ENCODE measurements around the gene GATA3.

The GATA3 gene

DNA sequence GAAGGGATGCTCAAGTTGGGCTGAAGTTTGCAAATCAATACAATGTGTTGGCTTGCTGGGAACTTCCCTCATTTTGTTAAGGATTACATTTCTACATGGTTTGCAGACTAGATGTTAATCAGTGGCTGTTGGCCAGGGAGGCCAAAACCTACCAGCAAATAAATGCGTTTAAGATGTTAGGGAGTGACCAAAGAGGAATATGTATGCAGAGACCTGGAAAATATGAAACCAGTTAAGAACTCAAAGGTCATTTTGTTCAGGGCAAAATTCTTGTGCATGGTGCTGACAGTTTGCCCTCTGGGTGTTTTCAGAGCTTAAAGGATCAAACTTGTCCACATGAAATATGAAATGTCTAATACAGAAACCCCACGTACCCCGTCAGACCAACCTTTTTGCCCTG is 30.3 kb downstream of the GATA3 start:
- Histone ChIP-seq H3K4me1 (ENCODE audit: control insufficient read depth, insufficient read depth, low read length, unreplicated experiment) (no peaks in the 10 kb centered on the region), H3K27me3 (ENCODE audit: insufficient read depth, low read length) (peaks cover 38% of the 10 kb centered on the region), H3K79me2 (ENCODE audit: control insufficient read depth, insufficient read depth, low read length, unreplicated experiment) (no peaks in the 10 kb centered on the region), H3K27ac (ENCODE audit: low read depth, low read length) (no peak overlapping the region), H3K36me3 (ENCODE audit: insufficient read depth, low read length) (no peaks in the 10 kb centered on the region), H3K4me3 (ENCODE audit: low read depth, low read length) (no peak overlapping the region), H2AFZ (ENCODE audit: low read length, unreplicated experiment) (no peak overlapping the region)

- no peaks in the 10 kb centered on the region for H3K36me3 ChIP-seq (ENCODE audit: insufficient read depth, low read length)
- no peak overlapping the region for H2AFZ ChIP-seq (ENCODE audit: low read length, unreplicated experiment)
- H3K27ac ChIP-seq (ENCODE audit: low read depth, low read length) = no peak overlapping the region
- no peaks in the 10 kb centered on the region for H3K79me2 ChIP-seq (ENCODE audit: control insufficient read depth, insufficient read depth, low read length, unreplicated experiment)
- no peaks in the 10 kb centered on the region for H3K4me1 ChIP-seq (ENCODE audit: control insufficient read depth, insufficient read depth, low read length, unreplicated experiment)
- peaks cover 38% of the 10 kb centered on the region for H3K27me3 ChIP-seq (ENCODE audit: insufficient read depth, low read length)
- no peak overlapping the region for H3K4me3 ChIP-seq (ENCODE audit: low read depth, low read length)
Observed at GRCh38 chr10:8085251-8085650, 30.8 kb downstream of the GATA3 start.

GRCh38 chr10:8086315-8086714 is 31.8 kb downstream of the GATA3 start:
- Histone ChIP-seq H3K4me1 (ENCODE audit: control insufficient read depth, insufficient read depth, low read length, unreplicated experiment) (no peaks in the 10 kb centered on the region), H3K27me3 (ENCODE audit: insufficient read depth, low read length) (peaks cover 32% of the 10 kb centered on the region), H3K36me3 (ENCODE audit: insufficient read depth, low read length) (no peaks in the 10 kb centered on the region), H3K79me2 (ENCODE audit: control insufficient read depth, insufficient read depth, low read length, unreplicated experiment) (no peaks in the 10 kb centered on the region), H3K4me3 (ENCODE audit: low read depth, low read length) (no peak overlapping the region), H3K27ac (ENCODE audit: low read depth, low read length) (no peak overlapping the region), H2AFZ (ENCODE audit: low read length, unreplicated experiment) (no peak overlapping the region)

DNA sequence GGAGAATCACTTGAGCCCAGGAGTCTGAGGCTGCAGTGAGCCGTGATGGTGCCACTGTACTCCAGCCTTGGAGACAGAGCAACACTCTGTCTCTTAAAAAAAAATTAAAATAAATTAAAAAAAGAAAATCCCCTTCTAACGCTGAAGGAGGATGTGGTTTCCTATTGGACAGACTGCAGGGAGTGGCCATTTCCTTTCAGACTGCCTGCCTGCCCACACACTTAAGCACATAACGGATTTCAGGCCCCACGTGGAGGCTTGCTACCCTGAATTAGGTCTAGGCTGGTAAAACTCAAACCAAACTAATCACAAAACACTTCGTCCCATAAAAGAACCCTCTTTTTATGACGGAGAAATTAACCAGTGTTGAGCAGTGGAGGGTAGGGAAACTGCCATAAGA is 34.0 kb downstream of the GATA3 start:
- Histone ChIP-seq H3K4me1 (ENCODE audit: control insufficient read depth, insufficient read depth, low read length, unreplicated experiment) (no peaks in the 10 kb centered on the region), H3K27ac (ENCODE audit: low read depth, low read length) (no peak overlapping the region), H3K36me3 (ENCODE audit: insufficient read depth, low read length) (no peaks in the 10 kb centered on the region), H3K79me2 (ENCODE audit: control insufficient read depth, insufficient read depth, low read length, unreplicated experiment) (no peaks in the 10 kb centered on the region), H3K27me3 (ENCODE audit: insufficient read depth, low read length) (peaks cover 19% of the 10 kb centered on the region), H3K4me3 (ENCODE audit: low read depth, low read length) (no peak overlapping the region), H2AFZ (ENCODE audit: low read length, unreplicated experiment) (no peak overlapping the region)

- Histone ChIP-seq H3K36me3 (ENCODE audit: insufficient read depth, low read length) (no peaks in the 10 kb centered on the region), H2AFZ (ENCODE audit: low read length, unreplicated experiment) (no peak overlapping the region), H3K4me3 (ENCODE audit: low read depth, low read length) (no peak overlapping the region), H3K79me2 (ENCODE audit: control insufficient read depth, insufficient read depth, low read length, unreplicated experiment) (no peaks in the 10 kb centered on the region), H3K27me3 (ENCODE audit: insufficient read depth, low read length) (no peaks in the 10 kb centered on the region), H3K27ac (ENCODE audit: low read depth, low read length) (no peak overlapping the region), H3K4me1 (ENCODE audit: control insufficient read depth, insufficient read depth, low read length, unreplicated experiment) (no peaks in the 10 kb centered on the region)
Observed at GRCh38 chr10:8092428-8092827, 37.9 kb downstream of the GATA3 start.

DNA sequence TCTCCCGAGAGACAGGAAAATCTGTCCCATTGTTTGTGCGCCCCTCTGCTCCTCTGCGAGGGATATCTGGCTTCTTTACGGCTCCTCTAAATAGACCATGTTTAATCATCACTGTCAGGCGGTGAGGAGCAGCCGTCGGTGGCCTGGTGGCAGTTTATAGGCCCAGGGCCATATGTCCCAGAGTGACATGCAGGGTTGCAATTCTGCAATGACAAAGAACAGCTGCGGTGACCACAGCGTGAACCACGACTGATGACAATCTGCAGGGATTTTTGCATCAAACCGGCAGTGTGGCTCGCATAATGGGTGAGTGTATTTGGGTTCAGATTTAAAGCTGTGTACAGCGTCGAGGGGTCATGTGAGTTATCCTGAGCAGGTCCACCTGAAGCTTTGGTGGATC is 41.5 kb downstream of the GATA3 start:
- no peak overlapping the region for H3K27ac ChIP-seq (ENCODE audit: low read depth, low read length)
- no peaks in the 10 kb centered on the region for H3K36me3 ChIP-seq (ENCODE audit: insufficient read depth, low read length)

GRCh38 chr10:8096931-8097330 is 42.4 kb downstream of the GATA3 start:
- H3K36me3 ChIP-seq (ENCODE audit: insufficient read depth, low read length) = no peaks in the 10 kb centered on the region
- no peak overlapping the region for H2AFZ ChIP-seq (ENCODE audit: low read length, unreplicated experiment)
- H3K27ac ChIP-seq (ENCODE audit: low read depth, low read length) = no peak overlapping the region
- peaks cover 4% of the 10 kb centered on the region; the same call in 1 of the 2 replicates for H3K27me3 ChIP-seq (ENCODE audit: insufficient read depth, low read length)
- no peaks in the 10 kb centered on the region for H3K79me2 ChIP-seq (ENCODE audit: control insufficient read depth, insufficient read depth, low read length, unreplicated experiment)
- H3K4me3 ChIP-seq (ENCODE audit: low read depth, low read length) = no peak overlapping the region
- H3K4me1 ChIP-seq (ENCODE audit: control insufficient read depth, insufficient read depth, low read length, unreplicated experiment) = no peaks in the 10 kb centered on the region

More for the DNA sequence above, 41.5 kb downstream of the GATA3 start:
- H3K79me2 ChIP-seq (ENCODE audit: control insufficient read depth, insufficient read depth, low read length, unreplicated experiment) = no peaks in the 10 kb centered on the region
- H3K4me1 ChIP-seq (ENCODE audit: control insufficient read depth, insufficient read depth, low read length, unreplicated experiment) = no peaks in the 10 kb centered on the region
- no peak overlapping the region for H3K4me3 ChIP-seq (ENCODE audit: low read depth, low read length)
- H3K27me3 ChIP-seq (ENCODE audit: insufficient read depth, low read length) = peaks cover 4% of the 10 kb centered on the region; the same call in 1 of the 2 replicates
- no peak overlapping the region for H2AFZ ChIP-seq (ENCODE audit: low read length, unreplicated experiment)

DNA sequence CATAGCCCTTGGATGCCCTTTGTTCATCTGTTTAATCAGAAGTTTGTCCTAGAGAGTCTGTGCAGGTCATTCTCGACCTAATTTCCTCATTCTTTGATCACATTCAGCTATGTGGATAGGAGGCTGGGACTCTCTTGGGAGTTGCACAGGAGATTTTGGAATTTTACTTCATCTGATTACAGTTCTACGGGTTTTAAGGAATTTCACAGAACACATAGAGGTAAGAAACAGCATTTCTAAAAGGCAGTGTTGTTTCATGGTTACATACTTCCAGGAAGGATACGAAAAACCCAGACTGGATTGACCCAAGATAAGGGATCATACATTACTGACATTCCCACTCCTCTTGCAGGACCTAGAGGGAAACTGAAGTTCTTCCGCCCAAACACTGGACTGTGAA is 45.9 kb downstream of the GATA3 start:
- Histone ChIP-seq H3K4me1 (ENCODE audit: control insufficient read depth, insufficient read depth, low read length, unreplicated experiment) (no peaks in the 10 kb centered on the region), H2AFZ (ENCODE audit: low read length, unreplicated experiment) (no peak overlapping the region), H3K27ac (ENCODE audit: low read depth, low read length) (no peak overlapping the region), H3K27me3 (ENCODE audit: insufficient read depth, low read length) (peaks cover 19% of the 10 kb centered on the region), H3K4me3 (ENCODE audit: low read depth, low read length) (no peak overlapping the region), H3K36me3 (ENCODE audit: insufficient read depth, low read length) (no peaks in the 10 kb centered on the region), H3K79me2 (ENCODE audit: control insufficient read depth, insufficient read depth, low read length, unreplicated experiment) (no peaks in the 10 kb centered on the region)

DNA sequence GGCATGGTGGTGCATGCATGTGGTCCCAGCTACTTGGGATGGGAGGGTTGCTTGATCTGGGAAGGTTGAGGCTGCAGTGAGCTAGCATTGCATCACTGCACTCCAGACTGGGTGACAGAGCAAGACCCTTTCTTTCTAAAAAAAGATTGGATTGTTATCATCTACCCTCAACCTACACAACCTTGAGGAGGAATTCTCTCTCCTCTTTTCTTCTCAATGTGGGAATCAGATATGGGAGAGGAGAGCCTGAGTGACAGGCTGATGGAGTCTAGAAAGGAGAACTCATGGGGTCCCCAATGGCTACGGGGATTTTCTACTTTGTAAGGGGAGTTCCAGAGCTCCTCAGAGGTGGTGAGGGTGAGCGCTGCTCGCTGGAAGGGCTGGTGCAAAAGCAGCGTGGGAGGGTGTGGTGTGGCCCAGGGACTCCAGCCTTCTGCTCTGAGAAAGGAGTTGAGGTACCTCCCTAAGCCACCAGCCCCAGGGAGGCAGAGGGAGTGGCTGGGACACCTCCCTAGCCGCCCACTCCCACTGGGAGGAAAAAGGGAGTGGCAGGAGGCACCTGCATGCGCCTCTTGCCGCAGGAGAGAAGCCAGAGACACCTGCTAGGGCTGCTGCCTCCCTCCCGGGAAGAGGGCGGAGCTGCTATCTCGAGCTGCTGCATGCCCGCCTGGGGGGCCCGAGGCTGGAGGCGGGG is 48.4 kb downstream of the GATA3 start:
- H2AFZ ChIP-seq (ENCODE audit: low read length, unreplicated experiment) = no peak overlapping the region
- H3K79me2 ChIP-seq (ENCODE audit: control insufficient read depth, insufficient read depth, low read length, unreplicated experiment) = no peaks in the 10 kb centered on the region
- H3K36me3 ChIP-seq (ENCODE audit: insufficient read depth, low read length) = no peaks in the 10 kb centered on the region
- no peak overlapping the region for H3K4me3 ChIP-seq (ENCODE audit: low read depth, low read length)
- H3K27ac ChIP-seq (ENCODE audit: low read depth, low read length) = no peak overlapping the region
- H3K27me3 ChIP-seq (ENCODE audit: insufficient read depth, low read length) = peaks cover 19% of the 10 kb centered on the region
- H3K4me1 ChIP-seq (ENCODE audit: control insufficient read depth, insufficient read depth, low read length, unreplicated experiment) = no peaks in the 10 kb centered on the region

DNA sequence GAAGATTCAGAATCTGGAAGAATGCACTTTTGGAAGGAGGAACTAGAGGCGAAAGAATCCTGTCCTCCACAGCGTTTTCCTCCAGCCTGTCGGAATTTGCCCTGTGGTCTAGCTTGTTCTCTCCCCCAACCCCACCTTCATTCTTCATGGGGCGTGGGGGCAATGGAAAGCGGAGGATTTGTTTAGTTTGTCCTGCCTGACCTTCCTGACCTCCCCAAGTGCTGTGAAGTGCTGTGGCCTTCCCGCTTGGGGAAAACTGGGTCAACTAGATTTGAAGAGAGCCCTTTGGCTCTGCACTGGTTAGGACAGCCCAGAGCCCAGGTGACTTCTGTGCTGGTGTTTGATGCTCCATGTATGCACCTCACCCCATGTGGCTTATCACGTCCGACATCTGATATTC is 49.1 kb downstream of the GATA3 start:
- Histone ChIP-seq H3K27me3 (ENCODE audit: insufficient read depth, low read length) (peaks cover 19% of the 10 kb centered on the region), H2AFZ (ENCODE audit: low read length, unreplicated experiment) (no peak overlapping the region), H3K4me1 (ENCODE audit: control insufficient read depth, insufficient read depth, low read length, unreplicated experiment) (no peaks in the 10 kb centered on the region)

DNA sequence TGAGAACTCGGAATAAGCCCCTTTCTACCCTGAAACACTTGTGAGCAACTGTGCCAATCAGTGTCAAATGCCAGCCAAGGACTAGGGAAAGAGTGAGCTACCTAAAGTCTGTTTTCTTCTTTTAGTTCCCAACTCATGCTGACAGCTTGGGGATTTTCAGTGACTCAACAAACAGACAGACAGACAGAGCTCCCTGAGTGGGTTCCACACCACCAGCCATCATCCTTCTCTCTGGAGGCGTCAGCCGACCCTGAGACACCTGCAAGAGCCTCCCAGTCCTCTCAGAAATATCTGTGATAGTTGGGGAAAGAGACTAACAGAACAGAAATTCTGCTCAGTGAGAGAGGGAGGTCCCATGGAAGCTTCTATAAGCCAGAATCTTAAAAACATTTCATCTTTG is 49.5 kb downstream of the GATA3 start:
- H3K27ac ChIP-seq (ENCODE audit: low read depth, low read length) = no peak overlapping the region
- H3K79me2 ChIP-seq (ENCODE audit: control insufficient read depth, insufficient read depth, low read length, unreplicated experiment) = no peaks in the 10 kb centered on the region
- H3K36me3 ChIP-seq (ENCODE audit: insufficient read depth, low read length) = no peaks in the 10 kb centered on the region
- no peak overlapping the region for H2AFZ ChIP-seq (ENCODE audit: low read length, unreplicated experiment)
- H3K27me3 ChIP-seq (ENCODE audit: insufficient read depth, low read length) = peaks cover 19% of the 10 kb centered on the region
- H3K4me3 ChIP-seq (ENCODE audit: low read depth, low read length) = no peak overlapping the region
- no peaks in the 10 kb centered on the region for H3K4me1 ChIP-seq (ENCODE audit: control insufficient read depth, insufficient read depth, low read length, unreplicated experiment)

More for the DNA sequence above, 49.1 kb downstream of the GATA3 start:
- Histone ChIP-seq H3K36me3 (ENCODE audit: insufficient read depth, low read length) (no peaks in the 10 kb centered on the region), H3K79me2 (ENCODE audit: control insufficient read depth, insufficient read depth, low read length, unreplicated experiment) (no peaks in the 10 kb centered on the region), H3K27ac (ENCODE audit: low read depth, low read length) (no peak overlapping the region), H3K4me3 (ENCODE audit: low read depth, low read length) (no peak overlapping the region)

All from ACC112 (cell line).